COR-L47 (cell line): ENCODE measurements around the gene LMCD1.

ENCODE experiments used
- DNase-seq: peaks from one replicate; lab custom pipeline; 2025; lab: John Stamatoyannopoulos, UW

The LMCD1 gene

DNA sequence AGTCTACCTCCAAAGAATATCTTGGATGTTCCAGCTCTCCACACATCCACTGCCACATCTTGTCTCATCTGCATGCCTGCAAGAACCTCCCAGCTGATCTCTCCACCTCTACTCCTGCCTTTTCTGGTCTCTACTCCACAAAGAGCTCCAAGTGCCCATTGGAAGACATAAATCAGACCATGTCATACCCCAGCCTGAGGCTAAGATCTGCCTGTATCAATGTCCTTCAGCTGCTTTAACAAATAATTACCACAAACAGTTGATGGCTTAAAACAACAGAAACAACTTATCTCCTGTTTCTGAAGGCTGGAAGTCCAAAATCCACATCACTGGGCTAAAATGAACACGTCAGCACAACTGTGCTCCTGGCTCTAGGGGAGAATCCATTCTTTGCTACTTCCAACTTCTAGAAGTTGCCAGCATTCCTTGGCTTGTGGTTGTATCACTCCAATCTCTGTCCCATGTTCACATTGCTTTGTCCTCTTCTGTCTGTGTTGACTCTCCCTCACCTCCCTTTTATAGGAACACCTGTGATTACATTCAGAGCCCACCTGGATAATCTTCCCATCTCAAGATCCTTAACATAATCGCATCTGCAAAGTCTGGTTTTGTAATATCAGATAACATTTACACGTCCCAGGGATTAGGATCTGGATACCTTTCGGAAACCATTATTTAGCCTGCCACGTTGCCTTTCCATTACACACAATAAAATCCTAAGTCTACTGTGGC is 17.0 kb upstream of the LMCD1 start:
- DNase-seq = no peak

DNA sequence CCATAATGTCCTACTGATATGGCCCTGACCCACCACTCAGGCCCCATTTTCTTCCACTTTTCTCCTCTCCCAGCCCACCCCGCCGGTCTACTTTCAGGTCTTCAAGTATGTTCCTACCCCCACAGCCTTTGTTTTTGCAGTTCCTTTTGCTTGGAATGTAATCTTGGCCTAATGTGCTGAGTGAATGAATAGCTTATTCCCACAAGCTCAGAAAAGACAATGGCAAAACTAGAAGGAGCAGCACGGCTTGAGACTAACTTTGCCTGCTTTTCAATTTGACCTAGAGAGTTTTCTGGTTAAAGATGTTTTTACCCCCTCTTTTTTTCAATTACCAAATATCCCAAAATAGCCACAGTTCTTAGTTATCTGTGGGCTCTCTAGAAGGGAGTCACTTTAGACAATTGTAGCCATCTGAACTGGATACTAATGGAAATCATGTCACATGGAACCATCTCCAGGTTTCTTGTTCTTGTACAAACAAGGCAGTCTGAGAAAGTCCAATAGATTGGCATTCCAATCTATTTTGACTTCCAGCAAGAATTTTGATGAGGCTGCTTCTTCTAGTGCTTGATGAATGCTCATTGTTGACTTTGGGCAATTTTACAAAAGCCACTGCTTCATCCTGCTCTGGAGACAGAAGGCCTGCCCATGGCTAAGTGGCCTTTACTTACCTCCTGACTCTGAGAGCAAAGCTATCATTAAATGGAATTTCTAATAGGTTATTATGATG is 16.3 kb upstream of the LMCD1 start:
- no peak for DNase-seq

- no peak for DNase-seq
Measured at GRCh38 chr3:8485943-8486342, 15.7 kb upstream of the LMCD1 start.

GRCh38 chr3:8486434-8486833 is 15.2 kb upstream of the LMCD1 start:
- DNase-seq = no peak

- no peak for DNase-seq
Measured at GRCh38 chr3:8486936-8487335, 14.7 kb upstream of the LMCD1 start.

GRCh38 chr3:8488411-8488810 is 13.2 kb upstream of the LMCD1 start:
- no peak for DNase-seq

DNA sequence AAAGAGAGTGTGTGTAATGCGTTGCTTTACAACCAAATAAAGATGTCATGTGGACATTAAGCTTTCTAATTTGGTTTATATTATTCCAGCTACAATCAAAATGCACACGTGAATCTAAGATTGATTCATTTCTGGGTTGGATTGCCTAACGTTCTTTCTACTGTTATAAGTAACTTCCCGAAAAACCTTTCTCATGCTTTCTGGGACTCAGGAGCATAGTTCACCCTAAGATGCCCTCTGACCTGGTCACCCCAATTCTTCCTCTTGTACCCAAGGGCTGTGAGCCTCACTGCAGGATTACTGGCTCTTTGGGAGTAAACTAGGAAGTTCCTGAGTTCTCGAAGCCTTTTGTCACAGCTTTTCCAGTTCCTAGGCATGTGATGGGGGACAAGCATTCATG is 12.7 kb upstream of the LMCD1 start:
- DNase-seq = no peak

DNA sequence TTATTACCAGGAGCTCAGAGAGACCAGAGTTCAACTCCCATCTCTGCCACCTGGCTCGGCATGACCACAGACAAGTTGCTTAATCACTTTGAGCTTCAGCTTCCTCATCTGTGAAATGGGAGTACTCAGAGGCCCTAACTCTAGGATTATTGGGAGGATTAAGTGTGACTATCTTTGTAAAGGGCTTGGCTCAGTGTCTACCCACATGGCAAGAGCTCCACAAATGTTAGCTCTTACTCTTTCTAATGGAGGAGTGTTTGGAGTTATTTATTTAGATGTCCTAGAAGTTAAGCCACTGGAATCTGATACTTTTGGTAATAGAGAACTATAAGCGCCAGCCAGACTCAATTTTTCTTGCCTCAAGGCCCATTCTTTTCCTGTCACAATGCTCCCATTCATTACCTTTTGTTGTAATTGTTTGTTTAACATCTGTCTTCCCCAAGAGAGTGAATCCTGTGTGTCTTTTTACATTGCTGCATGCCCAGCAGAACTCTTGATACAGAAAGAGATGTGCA is 12.3 kb upstream of the LMCD1 start:
- DNase-seq = peak; percentile 18

DNA sequence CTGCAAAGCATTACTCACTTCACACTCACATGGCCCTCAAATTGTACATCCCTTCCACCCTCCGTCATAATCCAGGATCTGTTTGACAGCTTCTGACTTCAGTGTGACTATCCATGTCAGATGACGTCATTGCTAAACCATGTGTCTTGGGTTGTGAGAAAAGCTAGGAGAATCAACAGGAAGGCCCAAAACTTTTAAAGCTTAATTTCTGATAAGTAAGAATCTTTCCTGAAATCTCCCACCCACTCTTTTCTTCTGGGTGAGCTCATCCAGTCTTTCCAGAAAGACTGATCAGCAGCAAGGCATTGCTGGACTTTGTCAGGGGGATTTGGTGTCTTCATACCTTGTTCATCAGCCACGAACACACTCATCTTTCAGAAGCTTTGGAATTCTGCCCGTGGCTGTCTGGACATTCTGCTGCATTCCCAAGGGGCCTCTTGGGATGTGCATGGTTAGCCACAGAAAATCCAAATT is 11.5 kb upstream of the LMCD1 start:
- DNase-seq = no peak

GRCh38 chr3:8491271-8492144 is 10.1 kb upstream of the LMCD1 start:
- no peak for DNase-seq

DNA sequence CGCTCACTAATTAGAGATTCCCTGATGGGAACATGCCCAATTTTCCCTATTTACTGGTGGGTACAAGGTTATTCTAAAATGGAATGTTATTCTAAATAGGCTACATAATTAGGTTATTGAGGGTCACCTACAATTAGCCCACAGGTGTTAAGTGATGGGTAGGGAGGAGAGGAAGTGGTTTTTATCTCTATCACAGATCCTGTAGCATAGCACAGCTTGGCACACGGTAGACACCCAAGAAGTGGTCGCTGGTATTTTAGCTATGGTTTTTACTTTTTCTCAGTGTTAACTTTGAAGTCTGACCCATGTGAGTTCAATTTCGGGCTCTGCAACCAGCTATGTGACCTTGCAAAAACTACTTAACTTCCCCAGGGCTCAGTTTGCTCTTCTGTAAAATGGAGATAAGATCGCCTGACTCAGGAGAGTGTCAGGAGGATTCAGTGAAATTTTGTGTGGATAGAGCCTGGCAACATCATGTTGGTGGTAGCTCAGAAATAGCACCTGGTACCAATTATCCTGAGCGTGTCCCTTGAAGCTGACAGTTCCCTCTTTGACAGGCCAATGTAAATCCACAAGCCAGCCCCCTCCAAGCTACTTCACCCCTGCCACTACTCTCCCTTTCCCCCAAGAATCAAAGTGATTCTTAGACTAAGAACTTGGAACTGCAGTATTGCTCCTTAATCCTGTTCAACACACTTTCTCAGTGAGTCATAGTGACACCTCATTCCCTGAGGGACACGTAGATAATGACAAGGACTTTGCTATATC is 8.7 kb upstream of the LMCD1 start:
- DNase-seq = no peak

GRCh38 chr3:8493744-8494143 is 7.9 kb upstream of the LMCD1 start:
- DNase-seq = no peak

GRCh38 chr3:8494327-8494726 is 7.3 kb upstream of the LMCD1 start:
- no peak for DNase-seq

DNA sequence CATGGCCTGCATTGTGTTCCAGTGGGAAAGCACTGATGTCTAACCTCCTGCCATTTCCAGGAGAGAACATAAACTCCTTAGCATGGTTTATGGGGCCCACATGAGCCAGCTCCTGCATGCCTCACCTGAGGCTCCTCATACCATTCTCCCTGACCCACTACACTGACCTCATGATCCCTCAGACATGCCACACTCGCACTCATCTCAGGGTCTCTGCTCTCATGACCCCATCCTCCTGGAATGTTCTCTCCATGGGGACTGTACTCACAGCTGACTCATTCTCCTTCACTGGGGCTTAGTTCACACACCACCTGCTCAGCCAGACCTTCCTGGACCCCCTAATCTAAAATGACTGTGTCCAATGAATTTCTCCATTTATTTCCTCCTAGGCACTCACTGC is 4.0 kb upstream of the LMCD1 start:
- DNase-seq = no peak

- peak; percentile 36 for DNase-seq
Measured at GRCh38 chr3:8499181-8499611, 2.4 kb upstream of the LMCD1 start.

GRCh38 chr3:8500319-8500988 is 1.2 kb upstream of the LMCD1 start:
- no peak for DNase-seq

- DNase-seq = no peak
Measured at GRCh38 chr3:8500989-8501370, 643 bp upstream of the LMCD1 start.

- no peak for DNase-seq
Measured at GRCh38 chr3:8503461-8503860, 1.8 kb downstream of the LMCD1 start.

GRCh38 chr3:8503871-8504610 is 2.4 kb downstream of the LMCD1 start:
- DNase-seq = no peak

DNA sequence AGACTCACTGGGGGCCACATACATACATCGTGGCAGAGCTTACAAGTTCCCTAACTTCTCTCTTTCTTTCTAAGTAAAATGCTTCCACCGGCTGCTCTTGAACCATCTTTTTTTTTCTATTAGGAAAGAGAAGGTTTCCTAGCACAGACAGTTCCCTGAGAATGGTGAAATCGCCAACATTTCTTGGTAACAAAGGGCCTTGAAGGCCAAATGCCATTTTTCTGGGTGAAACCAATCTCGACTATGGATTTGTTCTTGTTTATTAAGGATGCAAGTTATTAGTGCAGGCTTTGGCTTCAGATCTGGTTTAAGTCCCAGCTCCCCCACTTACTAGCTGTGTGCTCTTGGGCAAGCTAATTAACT is 3.0 kb downstream of the LMCD1 start:
- DNase-seq = no peak
